Skeletal muscle tissue (tissue), 4 donors: Measurements from ENCODE around the gene SLC27A5. TPM values are rescaled to one million over a fixed set of nuclear protein-coding genes. Genes with fewer than 3 reads are reported as not detected.
"Not testable (repeated sequence)": the region's sequence is repeated elsewhere in the genome, so short reads cannot be mapped to it uniquely, and the experiment has no call there.

ENCODE experiments used
- H3K27ac ChIP-seq: one replicate; pipeline ENCODE4 v1.7.0; 2013; ENCODE audit warnings: mild to moderate bottlenecking, low read depth, low read length, inconsistent platforms
- H3K27me3 ChIP-seq, 3 donors: one replicate each; pipeline ENCODE4 v1.7.0; 2013; ENCODE audit warnings: low read length in 3 of 3; ENCODE audit not compliant: control insufficient read depth in 3 of 3, insufficient read depth in 3 of 3
- H3K36me3 ChIP-seq, 3 donors: one replicate each; pipeline ENCODE4 v1.7.0; 2013; ENCODE audit warnings: low read length in 3 of 3; ENCODE audit not compliant: control insufficient read depth in 3 of 3, insufficient read depth in 3 of 3
- H3K4me1 ChIP-seq, 3 donors: one replicate each; pipeline ENCODE4 v1.7.0; 2013; ENCODE audit warnings: low read length in 3 of 3, mild to moderate bottlenecking in 3 of 3; ENCODE audit not compliant: control insufficient read depth in 3 of 3, insufficient read depth in 3 of 3
- H3K4me3 ChIP-seq, 3 donors: one replicate each; pipeline ENCODE4 v1.7.0; 2013; ENCODE audit warnings: low read length in 3 of 3
- H3K9ac ChIP-seq, 3 donors: one replicate each; pipeline ENCODE4 v1.7.0; 2013; ENCODE audit warnings: low read length in 3 of 3, mild to moderate bottlenecking in 3 of 3, moderate library complexity in 2 of 3, low read depth in 1 of 3
- H3K9me3 ChIP-seq, 3 donors: one replicate each; pipeline ENCODE4 v1.7.0; 2013; ENCODE audit warnings: low read length in 3 of 3; ENCODE audit not compliant: control insufficient read depth in 3 of 3
- total RNA-seq: library from RNA; depleted of rRNA; stranded (reverse); fragments of >200 nt; gene quantifications from one replicate; pipeline ENCODE4 v1.2.3, GENCODE V29; 2014
- donor health status: Osteomylitis.

SLC27A5 gene
- total RNA-seq, 1 donor from 2014 or later, result 3.1 TPM

- Histone ChIP-seq H3K36me3 (no peaks in the 10 kb centered on the region), H3K4me3 (no peak overlapping the region), H3K9me3 (no peaks in the 10 kb centered on the region), H3K4me1 (peaks cover 21 to 27% (median 23%) of the 10 kb centered on the region in 3 donors), H3K27me3 (no peaks in the 10 kb centered on the region), H3K27ac (no peak overlapping the region), H3K9ac (peak overlapping the region in 1 of 3 donors; percentile 8)
Measured at GRCh38 chr19:58497634-58498170, 14.1 kb downstream of the SLC27A5 start.

- no peaks in the 10 kb centered on the region for H3K9me3 ChIP-seq
- no peaks in the 10 kb centered on the region for H3K36me3 ChIP-seq
- no peak overlapping the region for H3K27ac ChIP-seq
- no peak overlapping the region for H3K4me3 ChIP-seq
- no peaks in the 10 kb centered on the region for H3K4me1 ChIP-seq
- no peak overlapping the region for H3K9ac ChIP-seq
- no peaks in the 10 kb centered on the region for H3K27me3 ChIP-seq
Measured at GRCh38 chr19:58492265-58492664, 19.5 kb downstream of the SLC27A5 start.

- Histone ChIP-seq H3K27me3 (no peaks in the 10 kb centered on the region), H3K9ac (no peak overlapping the region), H3K4me1 (no peaks in the 10 kb centered on the region)
Measured at GRCh38 chr19:58491393-58491792, 20.4 kb downstream of the SLC27A5 start.

GRCh38 chr19:58484349-58484748 is 27.4 kb downstream of the SLC27A5 start:
- not testable (repeated sequence) for H3K9ac ChIP-seq, H3K4me3 ChIP-seq, H3K27ac ChIP-seq, H3K27me3 ChIP-seq, H3K4me1 ChIP-seq, H3K9me3 ChIP-seq
- peaks cover 10 to 13% (median 11%) of the 10 kb centered on the region in 3 donors for H3K36me3 ChIP-seq

More at GRCh38 chr19:58491393-58491792, 20.4 kb downstream of the SLC27A5 start:
- no peaks in the 10 kb centered on the region for H3K9me3 ChIP-seq
- no peaks in the 10 kb centered on the region for H3K36me3 ChIP-seq
- H3K4me3 ChIP-seq, result no peak overlapping the region
- H3K27ac ChIP-seq, result no peak overlapping the region

GRCh38 chr19:58483776-58484175 is 28.0 kb downstream of the SLC27A5 start:
- Histone ChIP-seq H3K9me3 (no peaks in the 10 kb centered on the region), H3K36me3 (peaks cover 15 to 16% (median 15%) of the 10 kb centered on the region in 3 donors), H3K27me3 (no peaks in the 10 kb centered on the region)

GRCh38 chr19:58482372-58482771 is 29.4 kb downstream of the SLC27A5 start:
- Histone ChIP-seq H3K27me3 (no peaks in the 10 kb centered on the region), H3K4me1 (peaks cover 0 to 7% (median under 1%) of the 10 kb centered on the region in 3 donors), H3K27ac (no peak overlapping the region), H3K9ac (no peak overlapping the region), H3K36me3 (peaks cover 16 to 21% (median 21%) of the 10 kb centered on the region in 3 donors), H3K9me3 (no peaks in the 10 kb centered on the region), H3K4me3 (no peak overlapping the region)

More at GRCh38 chr19:58483776-58484175, 28.0 kb downstream of the SLC27A5 start:
- H3K4me3 ChIP-seq, result no peak overlapping the region
- no peaks in the 10 kb centered on the region for H3K4me1 ChIP-seq
- H3K27ac ChIP-seq, result no peak overlapping the region
- H3K9ac ChIP-seq, result no peak overlapping the region

GRCh38 chr19:58480831-58481230 is 31.0 kb downstream of the SLC27A5 start:
- Histone ChIP-seq H3K4me3 (no peak overlapping the region), H3K36me3 (peaks cover 16 to 21% (median 21%) of the 10 kb centered on the region in 3 donors), H3K9me3 (no peaks in the 10 kb centered on the region), H3K4me1 (peaks cover 8 to 22% (median 12%) of the 10 kb centered on the region in 3 donors), H3K27ac (no peak overlapping the region), H3K27me3 (no peaks in the 10 kb centered on the region), H3K9ac (no peak overlapping the region)

GRCh38 chr19:58480481-58480830 is 31.3 kb downstream of the SLC27A5 start:
- Histone ChIP-seq H3K27ac (no peak overlapping the region), H3K9me3 (no peaks in the 10 kb centered on the region), H3K36me3 (peaks cover 16 to 21% (median 21%) of the 10 kb centered on the region in 3 donors), H3K27me3 (no peaks in the 10 kb centered on the region), H3K4me3 (no peak overlapping the region), H3K4me1 (peaks cover 9 to 25% (median 12%) of the 10 kb centered on the region in 3 donors), H3K9ac (no peak overlapping the region)

GRCh38 chr19:58479736-58480480 is 31.9 kb downstream of the SLC27A5 start:
- Histone ChIP-seq H3K27me3 (no peaks in the 10 kb centered on the region), H3K4me1 (peaks cover 14 to 31% (median 16%) of the 10 kb centered on the region in 3 donors), H3K9ac (no peak overlapping the region), H3K27ac (no peak overlapping the region), H3K9me3 (no peaks in the 10 kb centered on the region), H3K36me3 (peaks cover 16 to 21% (median 21%) of the 10 kb centered on the region in 3 donors), H3K4me3 (no peak overlapping the region)

GRCh38 chr19:58479303-58479702 is 32.5 kb downstream of the SLC27A5 start:
- Histone ChIP-seq H3K4me3 (no peak overlapping the region), H3K9me3 (no peaks in the 10 kb centered on the region), H3K27ac (no peak overlapping the region), H3K9ac (no peak overlapping the region), H3K4me1 (peaks cover 18 to 37% (median 19%) of the 10 kb centered on the region in 3 donors), H3K27me3 (no peaks in the 10 kb centered on the region), H3K36me3 (peaks cover 16 to 21% (median 21%) of the 10 kb centered on the region in 3 donors)
